A673 (cell line): ENCODE results near the gene SDE2.

Source experiments
- CTCF ChIP-seq: fragments of 300-800, 200-600 bp; sonication (generic); conservative IDR thresholded peaks from 2 replicates; pipeline ENCODE4 v1.5.1; 2017; ENCODE audit warnings: low read depth, mild to moderate bottlenecking, antibody characterized with exemption, low read length, moderate library complexity, mixed read lengths
- EZH2 ChIP-seq: fragments of 200-600 bp; sonication (generic); IDR thresholded peaks from 2 replicates; pipeline ENCODE4 v1.6.1; 2017; ENCODE audit warnings: borderline replicate concordance, low read depth, mild to moderate bottlenecking, mixed read lengths, antibody characterized with exemption, low read length; ENCODE audit not compliant: poor library complexity, severe bottlenecking

GRCh38 chr1:225987491-225988316 is 11.4 kb downstream of the SDE2 start:
- TF ChIP-seq CTCF (peak; percentile 82), EZH2 (no peak)
